HUES6 (cell line): ENCODE results near the gene CHRNB2.

Experiments
- H3K27ac ChIP-seq: 2 replicates; pipeline ENCODE4 v1.7.0; 2013; ENCODE audit warnings: low read depth, mild to moderate bottlenecking, low read length, inconsistent platforms
- H3K27me3 ChIP-seq: 2 replicates; pipeline ENCODE4 v1.6.1; 2013; ENCODE audit warnings: low read length; ENCODE audit not compliant: control insufficient read depth, insufficient read depth
- H3K36me3 ChIP-seq: 2 replicates; pipeline ENCODE4 v1.6.1; 2013; ENCODE audit warnings: low read length; ENCODE audit not compliant: control insufficient read depth, insufficient read depth
- H3K4me1 ChIP-seq: 2 replicates; pipeline ENCODE4 v1.6.1; 2013; ENCODE audit warnings: low read length; ENCODE audit not compliant: control insufficient read depth, insufficient read depth
- H3K4me3 ChIP-seq: 2 replicates; pipeline ENCODE4 v1.5.1; 2013; ENCODE audit warnings: low read depth, low read length
- H3K9ac ChIP-seq: one replicate; pipeline ENCODE4 v1.6.1; 2013; ENCODE audit warnings: mild to moderate bottlenecking, low read length
- H3K9me3 ChIP-seq: 2 replicates; pipeline ENCODE4 v1.6.1; 2013; ENCODE audit warnings: low read depth, low read length; ENCODE audit not compliant: control insufficient read depth, insufficient read depth

Gene CHRNB2

GRCh38 chr1:154598871-154599635 lies 31.5 kb downstream of the CHRNB2 start:
- H3K36me3 ChIP-seq = peaks cover 91% of the 10 kb centered on the region
- H3K4me3 ChIP-seq = no peak overlapping the region
- H3K9me3 ChIP-seq = no peaks in the 10 kb centered on the region
- no peak overlapping the region; the same call in 1 of the 2 replicates for H3K27ac ChIP-seq
- no peak overlapping the region for H3K9ac ChIP-seq
- H3K27me3 ChIP-seq = no peaks in the 10 kb centered on the region
- 0 out of 2 replicates have a peak, but pooled peaks cover under 1% of the 10 kb centered on the region for H3K4me1 ChIP-seq

- H3K36me3 ChIP-seq = peaks cover 85% of the 10 kb centered on the region
- H3K9me3 ChIP-seq = no peaks in the 10 kb centered on the region
- no peak overlapping the region for H3K9ac ChIP-seq
- H3K4me3 ChIP-seq = no peak overlapping the region
- no peak overlapping the region for H3K27ac ChIP-seq
- H3K4me1 ChIP-seq = 0 out of 2 replicates have a peak, but pooled peaks cover 5% of the 10 kb centered on the region
- H3K27me3 ChIP-seq = no peaks in the 10 kb centered on the region
These were observed 32.1 kb downstream of the CHRNB2 start for GRCh38 chr1:154599658-154600057.

GRCh38 chr1:154603317-154603716 lies 35.7 kb downstream of the CHRNB2 start:
- no peak overlapping the region for H3K27ac ChIP-seq
- no peaks in the 10 kb centered on the region for H3K9me3 ChIP-seq
- H3K4me3 ChIP-seq = no peak overlapping the region
- H3K36me3 ChIP-seq = peaks cover 50% of the 10 kb centered on the region
- no peaks in the 10 kb centered on the region for H3K27me3 ChIP-seq
- H3K4me1 ChIP-seq = peaks cover 11% of the 10 kb centered on the region
- no peak overlapping the region for H3K9ac ChIP-seq

GRCh38 chr1:154605534-154605933 lies 38.0 kb downstream of the CHRNB2 start:
- H3K4me1 ChIP-seq = peaks cover 29% of the 10 kb centered on the region
- H3K4me3 ChIP-seq = no peak overlapping the region
- no peak overlapping the region for H3K9ac ChIP-seq
- peaks cover 32% of the 10 kb centered on the region for H3K36me3 ChIP-seq
- no peaks in the 10 kb centered on the region for H3K9me3 ChIP-seq
- no peak overlapping the region for H3K27ac ChIP-seq
- H3K27me3 ChIP-seq = no peaks in the 10 kb centered on the region

- Histone ChIP-seq H3K4me1 (peaks cover 44% of the 10 kb centered on the region), H3K27me3 (no peaks in the 10 kb centered on the region), H3K36me3 (peaks cover 16% of the 10 kb centered on the region), H3K9me3 (no peaks in the 10 kb centered on the region), H3K9ac (peak overlapping the region; percentile 99), H3K4me3 (peak overlapping the region; percentile 90), H3K27ac (peak overlapping the region; percentile 99; the same call in 1 of the 2 replicates)
These were observed 39.6 kb downstream of the CHRNB2 start for GRCh38 chr1:154607106-154607608.

- H3K27me3 ChIP-seq = no peaks in the 10 kb centered on the region
- peak within 1 kb of the TSS; percentile 90 for H3K4me3 ChIP-seq
- peaks cover 10% of the 10 kb centered on the region; the same call in 1 of the 2 replicates for H3K36me3 ChIP-seq
- peak within 1 kb of the TSS; percentile 99 for H3K9ac ChIP-seq
- H3K9me3 ChIP-seq = no peaks in the 10 kb centered on the region
- peak within 1 kb of the TSS; percentile 99 for H3K27ac ChIP-seq
- H3K4me1 ChIP-seq = peaks cover 44% of the 10 kb centered on the region
These were observed 40.2 kb downstream of the CHRNB2 start, which contains the start of gene ADAR for GRCh38 chr1:154607609-154608396. Gene ADAR, minus strand, starts transcription at chr1:154608186. Its CDS starts 180 bp downstream, at chr1:154608006.

GRCh38 chr1:154608397-154609270 lies 41.1 kb downstream of the CHRNB2 start:
- Histone ChIP-seq H3K36me3 (peaks cover 3% of the 10 kb centered on the region; the same call in 1 of the 2 replicates), H3K9ac (peak overlapping the region; percentile 99), H3K9me3 (no peaks in the 10 kb centered on the region), H3K27me3 (no peaks in the 10 kb centered on the region), H3K27ac (peak overlapping the region; percentile 99), H3K4me1 (peaks cover 44% of the 10 kb centered on the region), H3K4me3 (peak overlapping the region; percentile 90)

- Histone ChIP-seq H3K4me1 (peaks cover 47% of the 10 kb centered on the region), H3K27me3 (no peaks in the 10 kb centered on the region), H3K9ac (peak overlapping the region; percentile 99), H3K4me3 (peak overlapping the region; percentile 90), H3K36me3 (no peaks in the 10 kb centered on the region; the same call in 1 of the 2 replicates), H3K27ac (peak overlapping the region; percentile 99), H3K9me3 (no peaks in the 10 kb centered on the region)
These were observed 42.1 kb downstream of the CHRNB2 start for GRCh38 chr1:154609398-154610380.

GRCh38 chr1:154611150-154611862 lies 43.7 kb downstream of the CHRNB2 start:
- Histone ChIP-seq H3K9ac (peak overlapping the region; percentile 24), H3K4me1 (peaks cover 58% of the 10 kb centered on the region), H3K9me3 (no peaks in the 10 kb centered on the region), H3K4me3 (peak overlapping the region; percentile 33), H3K36me3 (no peaks in the 10 kb centered on the region), H3K27me3 (no peaks in the 10 kb centered on the region), H3K27ac (peak overlapping the region; percentile 16; the same call in 1 of the 2 replicates)
